ENCODE data around the gene LAPTM4A. TPM values are rescaled to one million over a fixed set of nuclear protein-coding genes. Genes with fewer than 3 reads are reported as not detected.

LAPTM4A gene
- total and polyA plus RNA-seq, 2 of the 4 experiments (the other 2 are of a cell fraction), result 97.7 to 401 TPM

GRCh38 chr2:20091305-20091991 lies 40.0 kb upstream of the LAPTM4A start (continued):
- peak; percentile 13; the same call in 1 of the 2 replicates for TF ChIP-seq BHLHE40 (IDR thresholded peaks at IDR 0.05; ENCODE audit: low read depth, low read length)
- no peak for TF ChIP-seq ELK1 (IDR thresholded peaks at IDR 0.05; ENCODE audit: borderline replicate concordance, low read depth, low read length)
- peak; percentile 55 for TF ChIP-seq POLR2A (IDR thresholded peaks at IDR 0.05; ENCODE audit: low read depth, low read length)
- TF ChIP-seq CHD1 (IDR thresholded peaks at IDR 0.05; ENCODE audit: low read depth, low read length), result no peak; the same call in 1 of the 2 replicates
- TF ChIP-seq SMC3 (IDR thresholded peaks at IDR 0.05; ENCODE audit: low read depth, low read length), result no peak; the same call in 1 of the 2 replicates
